ENCODE results near the gene LZTR1. TPM values are rescaled to one million over a fixed set of nuclear protein-coding genes. Genes with fewer than 3 reads are reported as not detected.
A peak's percentile ranks its signal among the peaks of the same experiment; 100 is the strongest.
"Not testable (repeated sequence)": the region's sequence is repeated elsewhere in the genome, so short reads cannot be mapped to it uniquely, and the experiment has no call there.

Gene LZTR1
- total RNA-seq, 1 experiment from 2014 or later: 54.3 TPM

DNA sequence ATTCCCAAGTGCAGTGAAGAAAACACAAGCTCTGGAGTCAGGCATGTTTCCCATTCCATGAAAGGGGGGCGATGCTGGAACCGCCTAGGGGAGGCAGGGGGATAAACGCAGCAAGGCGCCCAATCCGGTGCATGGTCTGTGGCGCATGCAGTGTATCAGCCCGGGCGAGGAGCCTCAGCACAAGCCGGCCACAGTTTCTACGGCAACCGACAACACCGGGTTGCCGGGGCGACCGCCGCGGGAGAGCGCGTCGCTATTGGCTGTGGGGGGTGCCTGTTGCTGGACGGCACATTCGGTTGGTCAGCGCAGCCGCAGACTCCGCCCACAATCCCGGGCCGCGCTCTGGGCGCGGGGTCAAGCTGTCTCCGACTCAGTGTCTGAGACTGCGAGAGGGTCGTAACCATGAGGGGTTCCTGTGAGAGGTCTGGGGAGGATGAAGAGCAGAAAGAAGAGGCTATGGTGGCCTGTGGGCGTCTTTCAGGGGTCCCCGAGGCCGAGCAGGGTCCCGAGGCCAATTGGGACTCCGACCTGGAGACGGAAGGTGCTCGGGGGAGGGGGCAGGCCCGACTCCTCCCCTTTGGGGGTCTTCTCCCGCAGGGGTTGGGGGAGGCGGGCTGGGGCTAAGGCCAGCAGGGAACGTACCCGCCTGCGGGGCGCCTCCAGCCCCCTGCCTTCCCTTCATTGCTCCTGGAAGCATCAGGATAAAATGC is 63.6 kb downstream of the LZTR1 start, which contains the start of gene LRRC74B:
LRRC74B (plus strand) TSS at position 362 of the 710 bp plus-strand sequence; CDS start at position 403, 41 bp downstream.
- no peaks in the 10 kb centered on the region for H3K9me3 ChIP-seq (ENCODE audit: low read depth, low read length, poor library complexity, severe bottlenecking)
- no peaks in the 10 kb centered on the region for H3K36me3 ChIP-seq (ENCODE audit: insufficient read depth, low read length, poor library complexity, severe bottlenecking)
- peak; percentile 93 for DNase-seq (ENCODE audit: low spot score)
- intact Hi-C loops (cut with micrococcal nuclease; ENCODE audit: unreplicated experiment): no loop called here
- ChIA-PET POLR2A (ENCODE audit: low non-redundant PET) (no interaction called here), CTCF (no interaction called here)
- no peak within 1 kb of the TSS for H3K27ac ChIP-seq (ENCODE audit: low read depth, low read length, poor library complexity, severe bottlenecking)
- peaks cover 10% of the 10 kb centered on the region for H3K4me1 ChIP-seq (ENCODE audit: insufficient read depth, low read length, poor library complexity, severe bottlenecking)
- no TSS peak for BruUV-seq (replicated peaks)
- TF ChIP-seq EZH2 (IDR thresholded peaks at IDR 0.05; ENCODE audit: borderline replicate concordance, low read depth, low read length, poor library complexity, severe bottlenecking) (no peak), CTCF (conservative IDR thresholded peaks at IDR 0.05; ENCODE audit: low read depth, low read length) (no peak)
- H3K4me3 ChIP-seq (ENCODE audit: low read depth, low read length, poor library complexity, severe bottlenecking): peak within 1 kb of the TSS; percentile 33
- no peaks in the 10 kb centered on the region for H3K27me3 ChIP-seq (replicated peaks; ENCODE audit: insufficient read depth, low read depth, low read length, poor library complexity)

DNA sequence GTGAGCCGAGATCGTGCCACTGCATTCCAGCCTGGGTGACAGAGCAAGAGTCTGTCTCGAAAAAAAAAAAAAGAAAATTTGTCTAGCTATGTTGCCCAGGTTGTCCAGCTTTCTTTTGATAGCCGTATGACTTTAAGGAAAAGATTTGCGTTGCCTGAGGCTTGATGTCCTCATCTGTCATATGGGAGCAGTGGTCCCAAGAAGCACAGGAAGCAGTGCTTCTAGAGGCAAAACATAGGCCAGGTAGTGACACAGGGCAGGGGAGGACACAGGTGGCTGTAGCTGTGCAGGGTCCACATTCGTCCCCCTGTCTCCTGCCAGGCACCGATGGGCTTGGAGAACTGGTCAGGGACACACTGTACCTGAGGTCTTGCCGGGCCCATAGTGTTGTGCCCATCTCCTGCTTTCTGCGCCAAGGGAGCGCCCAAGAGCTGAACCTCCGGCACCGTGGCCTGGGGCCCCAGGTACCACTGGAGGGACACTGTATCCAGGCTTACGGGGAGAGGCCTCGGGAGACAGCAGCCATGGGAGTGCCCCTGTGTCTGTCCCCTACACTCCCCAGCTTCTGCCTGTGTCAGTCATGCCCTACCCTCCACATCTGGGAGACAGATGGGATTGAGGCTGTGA is 65.1 kb downstream of the LZTR1 start:
- no peaks in the 10 kb centered on the region for H3K27me3 ChIP-seq (replicated peaks; ENCODE audit: insufficient read depth, low read depth, low read length, poor library complexity)
- H3K4me1 ChIP-seq (ENCODE audit: insufficient read depth, low read length, poor library complexity, severe bottlenecking): peaks cover 10% of the 10 kb centered on the region
- H3K4me3 ChIP-seq (ENCODE audit: low read depth, low read length, poor library complexity, severe bottlenecking): no peak overlapping the region
- no peak for TF ChIP-seq CTCF (conservative IDR thresholded peaks at IDR 0.05; ENCODE audit: low read depth, low read length)
- no peak for TF ChIP-seq EZH2 (IDR thresholded peaks at IDR 0.05; ENCODE audit: borderline replicate concordance, low read depth, low read length, poor library complexity, severe bottlenecking)
- ChIA-PET POLR2A (ENCODE audit: low non-redundant PET) (no interaction called here), CTCF (no interaction called here)
- no peak for DNase-seq (ENCODE audit: low spot score)
- H3K27ac ChIP-seq (ENCODE audit: low read depth, low read length, poor library complexity, severe bottlenecking): no peak overlapping the region
- no peaks in the 10 kb centered on the region for H3K9me3 ChIP-seq (ENCODE audit: low read depth, low read length, poor library complexity, severe bottlenecking)
- no peaks in the 10 kb centered on the region for H3K36me3 ChIP-seq (ENCODE audit: insufficient read depth, low read length, poor library complexity, severe bottlenecking)
- no TSS peak for BruUV-seq (replicated peaks)
- intact Hi-C loops (cut with micrococcal nuclease; ENCODE audit: unreplicated experiment): no loop called here

GRCh38 chr22:21047730-21048129 is 65.6 kb downstream of the LZTR1 start:
- POLR2A ChIA-PET (ENCODE audit: low non-redundant PET): no interaction called here
- no peak overlapping the region for H3K4me3 ChIP-seq (ENCODE audit: low read depth, low read length, poor library complexity, severe bottlenecking)
- intact Hi-C loops (cut with micrococcal nuclease; ENCODE audit: unreplicated experiment): no loop called here
- H3K4me1 ChIP-seq (ENCODE audit: insufficient read depth, low read length, poor library complexity, severe bottlenecking): peaks cover 10% of the 10 kb centered on the region
- DNase-seq (ENCODE audit: low spot score): no peak
- CTCF ChIA-PET: no interaction called here
- H3K27me3 ChIP-seq (replicated peaks; ENCODE audit: insufficient read depth, low read depth, low read length, poor library complexity): no peaks in the 10 kb centered on the region
- H3K36me3 ChIP-seq (ENCODE audit: insufficient read depth, low read length, poor library complexity, severe bottlenecking): no peaks in the 10 kb centered on the region
- no TSS peak for BruUV-seq (replicated peaks)
- H3K9me3 ChIP-seq (ENCODE audit: low read depth, low read length, poor library complexity, severe bottlenecking): no peaks in the 10 kb centered on the region
- TF ChIP-seq CTCF (conservative IDR thresholded peaks at IDR 0.05; ENCODE audit: low read depth, low read length) (no peak), EZH2 (IDR thresholded peaks at IDR 0.05; ENCODE audit: borderline replicate concordance, low read depth, low read length, poor library complexity, severe bottlenecking) (no peak)
- H3K27ac ChIP-seq (ENCODE audit: low read depth, low read length, poor library complexity, severe bottlenecking): no peak overlapping the region

DNA sequence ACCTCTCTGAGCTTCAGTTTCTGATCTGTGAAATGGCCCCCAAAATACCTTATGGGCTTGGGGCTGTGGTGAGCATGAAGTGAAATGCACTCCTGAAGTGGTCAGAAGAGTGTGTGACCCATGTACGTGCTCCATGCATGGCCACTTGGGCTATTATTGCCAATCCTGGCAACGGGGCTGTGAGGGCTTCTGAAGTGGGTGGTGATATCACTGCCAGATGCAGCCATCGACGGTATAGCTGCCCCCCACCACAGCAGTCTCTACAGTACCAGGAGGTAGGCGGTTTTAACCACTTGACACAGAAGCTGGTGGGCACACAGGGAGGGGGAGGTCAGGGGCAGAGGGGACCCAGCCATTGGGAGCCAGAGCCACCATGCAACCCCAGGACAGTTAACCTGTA is 66.4 kb downstream of the LZTR1 start:
- H3K27ac ChIP-seq (ENCODE audit: low read depth, low read length, poor library complexity, severe bottlenecking); H3K9me3 ChIP-seq (ENCODE audit: low read depth, low read length, poor library complexity, severe bottlenecking); H3K27me3 ChIP-seq (replicated peaks; ENCODE audit: insufficient read depth, low read depth, low read length, poor library complexity); intact Hi-C loops (cut with micrococcal nuclease; ENCODE audit: unreplicated experiment); CTCF ChIA-PET; DNase-seq (ENCODE audit: low spot score); BruUV-seq (replicated peaks); H3K36me3 ChIP-seq (ENCODE audit: insufficient read depth, low read length, poor library complexity, severe bottlenecking); H3K4me3 ChIP-seq (ENCODE audit: low read depth, low read length, poor library complexity, severe bottlenecking); POLR2A ChIA-PET (ENCODE audit: low non-redundant PET): not testable (repeated sequence)
- H3K4me1 ChIP-seq (ENCODE audit: insufficient read depth, low read length, poor library complexity, severe bottlenecking): peaks cover 10% of the 10 kb centered on the region

Measured in A673 (cell line).